ENCODE data around the gene DCLRE1A.

DNA sequence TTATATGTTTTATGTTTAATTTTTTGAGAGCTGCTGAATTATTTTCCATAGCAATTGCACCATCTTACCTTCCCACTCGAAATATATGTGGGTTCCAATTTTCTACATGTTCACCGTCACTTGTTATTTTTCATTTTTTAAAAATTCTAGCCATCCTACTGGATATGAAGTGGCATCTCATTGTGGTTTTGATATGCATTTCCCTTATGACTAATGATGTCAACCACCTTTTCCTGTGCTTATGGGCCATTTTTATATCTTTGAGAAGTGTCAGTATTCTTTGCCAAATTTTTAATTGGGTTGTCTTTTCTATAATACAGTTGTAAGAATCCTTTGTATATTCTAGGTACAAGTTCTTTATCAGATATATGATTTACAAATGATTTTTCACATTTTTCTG, 28.4 kb upstream of the DCLRE1A start:
- TF ChIP-seq POLR2A (IDR thresholded peaks at IDR 0.05) (no peak), CTCF (IDR thresholded peaks at IDR 0.05) (no peak)

All from breast epithelium (tissue), 3 donors.